ENCODE measurements around the gene CLSTN3.

DNA sequence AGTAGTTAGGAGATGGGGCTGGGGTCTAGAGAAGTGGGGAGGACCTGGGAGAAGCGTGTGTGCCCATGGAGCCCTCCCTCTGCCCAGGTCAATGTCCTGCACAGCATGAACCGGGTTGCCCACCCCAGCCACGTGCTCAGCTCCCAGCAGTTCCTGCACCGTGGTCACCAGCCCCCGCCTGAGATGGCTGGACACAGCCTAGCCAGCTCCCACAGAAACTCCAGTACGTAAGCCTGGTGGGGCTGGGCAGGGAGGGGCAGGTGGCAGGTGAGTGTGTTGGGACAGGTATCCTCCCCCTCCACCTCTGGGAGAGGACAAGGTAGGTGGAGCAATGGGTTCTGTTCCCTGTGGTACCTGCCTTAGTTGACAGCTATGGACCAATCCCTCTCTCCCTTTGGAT, 20.7 kb downstream of the CLSTN3 start:
- no peak for TF ChIP-seq CTCF (IDR thresholded peaks at IDR 0.05)
- no peak for TF ChIP-seq POLR2A (IDR thresholded peaks at IDR 0.05)
